Mesothelial cell of epicardium (in vitro differentiated cells): ENCODE data around the gene MTCL1. TPM values are rescaled to one million over a fixed set of nuclear protein-coding genes. Genes with fewer than 3 reads are reported as not detected.
A peak's percentile ranks its signal among the peaks of the same experiment; 100 is the strongest.

Experiments used
- DNase-seq, 2 experiments: peaks; one replicate each; pipeline ENCODE4 v3.0.0; 2021; ENCODE audit warnings: low spot score in 2 of 2; ENCODE audit not compliant: unreplicated experiment in 2 of 2
- H3K27ac Mint-ChIP-seq: 2 replicates; pipeline ENCODE4 v1.8.0; 2021; ENCODE audit warnings: mixed read lengths
- H3K27me3 Mint-ChIP-seq: 2 replicates; pipeline ENCODE4 v1.8.0; 2021; ENCODE audit warnings: low read depth, mixed read lengths
- H3K36me3 Mint-ChIP-seq: 2 replicates; pipeline ENCODE4 v1.8.0; 2021; ENCODE audit warnings: mixed read lengths
- H3K4me1 Mint-ChIP-seq: 2 replicates; pipeline ENCODE4 v1.8.0; 2021; ENCODE audit warnings: mixed read lengths
- H3K4me3 Mint-ChIP-seq: 2 replicates; pipeline ENCODE4 v1.8.0; 2021; ENCODE audit warnings: mild to moderate bottlenecking, moderate library complexity, mixed read lengths
- H3K9me3 Mint-ChIP-seq: 2 replicates; pipeline ENCODE4 v1.8.0; 2021; ENCODE audit warnings: mixed read lengths
- total RNA-seq: library from RNA; stranded (reverse); gene quantifications from 3 replicates; pipeline ENCODE4 v1.2.1, GENCODE V29; 2021
- TF ChIP-seq, protein P1 (sequence below): fragments of 200-600 bp; sonication (generic); IDR thresholded peaks from one replicate; pipeline ENCODE4 v1.5.0; 2021; ENCODE audit warnings: antibody characterized with exemption; ENCODE audit not compliant: unreplicated experiment

MTCL1 gene
- total RNA-seq, 1 donor from 2014 or later = 24.7 TPM

DNA sequence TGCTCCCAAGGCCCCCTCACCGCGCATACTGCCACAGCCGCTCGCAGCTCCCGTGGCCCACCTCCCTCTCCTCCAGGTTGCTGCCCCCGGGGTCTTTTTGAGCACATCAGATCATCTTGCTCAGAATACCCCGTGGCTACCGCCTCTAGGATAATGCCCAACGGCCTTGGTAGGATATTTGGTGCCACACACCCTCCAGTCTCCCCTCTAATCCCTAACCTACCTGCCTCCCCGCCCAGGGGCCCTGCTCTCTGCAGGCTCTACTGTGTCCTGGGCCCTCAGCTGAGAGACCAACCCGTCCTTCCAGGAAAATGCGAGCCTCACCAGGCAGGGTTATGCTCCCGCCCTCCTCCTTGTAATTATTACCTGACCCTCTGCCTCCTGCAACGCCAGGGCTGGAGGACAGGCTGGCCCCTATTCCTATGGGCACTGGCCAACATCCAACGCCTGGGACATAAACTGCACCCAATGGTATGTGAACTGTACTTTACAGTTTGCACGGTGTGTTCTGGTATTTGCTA, 1.5 kb upstream of the MTCL1 start:
- Mint-ChIP-seq H3K27me3 (peaks cover 39% of the 10 kb centered on the region), H3K4me1 (peaks cover 22% of the 10 kb centered on the region), H3K9me3 (no peaks in the 10 kb centered on the region), H3K36me3 (no peaks in the 10 kb centered on the region), H3K27ac (no peak overlapping the region), H3K4me3 (peak overlapping the region; percentile 85)
- TF ChIP-seq, protein P1, sequence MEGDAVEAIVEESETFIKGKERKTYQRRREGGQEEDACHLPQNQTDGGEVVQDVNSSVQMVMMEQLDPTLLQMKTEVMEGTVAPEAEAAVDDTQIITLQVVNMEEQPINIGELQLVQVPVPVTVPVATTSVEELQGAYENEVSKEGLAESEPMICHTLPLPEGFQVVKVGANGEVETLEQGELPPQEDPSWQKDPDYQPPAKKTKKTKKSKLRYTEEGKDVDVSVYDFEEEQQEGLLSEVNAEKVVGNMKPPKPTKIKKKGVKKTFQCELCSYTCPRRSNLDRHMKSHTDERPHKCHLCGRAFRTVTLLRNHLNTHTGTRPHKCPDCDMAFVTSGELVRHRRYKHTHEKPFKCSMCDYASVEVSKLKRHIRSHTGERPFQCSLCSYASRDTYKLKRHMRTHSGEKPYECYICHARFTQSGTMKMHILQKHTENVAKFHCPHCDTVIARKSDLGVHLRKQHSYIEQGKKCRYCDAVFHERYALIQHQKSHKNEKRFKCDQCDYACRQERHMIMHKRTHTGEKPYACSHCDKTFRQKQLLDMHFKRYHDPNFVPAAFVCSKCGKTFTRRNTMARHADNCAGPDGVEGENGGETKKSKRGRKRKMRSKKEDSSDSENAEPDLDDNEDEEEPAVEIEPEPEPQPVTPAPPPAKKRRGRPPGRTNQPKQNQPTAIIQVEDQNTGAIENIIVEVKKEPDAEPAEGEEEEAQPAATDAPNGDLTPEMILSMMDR = no peak
- no peak for DNase-seq

GRCh38 chr18:8704361-8705237, 757 bp upstream of the MTCL1 start:
- H3K4me3 Mint-ChIP-seq = peak overlapping the region; percentile 85
- DNase-seq = peak; percentile 87 to 88
- TF ChIP-seq, protein P1 = no peak
- peaks cover 25% of the 10 kb centered on the region for H3K4me1 Mint-ChIP-seq
- no peaks in the 10 kb centered on the region for H3K9me3 Mint-ChIP-seq
- peak overlapping the region; percentile 64 for H3K27ac Mint-ChIP-seq
- H3K36me3 Mint-ChIP-seq = no peaks in the 10 kb centered on the region
- H3K27me3 Mint-ChIP-seq = peaks cover 37% of the 10 kb centered on the region

DNA sequence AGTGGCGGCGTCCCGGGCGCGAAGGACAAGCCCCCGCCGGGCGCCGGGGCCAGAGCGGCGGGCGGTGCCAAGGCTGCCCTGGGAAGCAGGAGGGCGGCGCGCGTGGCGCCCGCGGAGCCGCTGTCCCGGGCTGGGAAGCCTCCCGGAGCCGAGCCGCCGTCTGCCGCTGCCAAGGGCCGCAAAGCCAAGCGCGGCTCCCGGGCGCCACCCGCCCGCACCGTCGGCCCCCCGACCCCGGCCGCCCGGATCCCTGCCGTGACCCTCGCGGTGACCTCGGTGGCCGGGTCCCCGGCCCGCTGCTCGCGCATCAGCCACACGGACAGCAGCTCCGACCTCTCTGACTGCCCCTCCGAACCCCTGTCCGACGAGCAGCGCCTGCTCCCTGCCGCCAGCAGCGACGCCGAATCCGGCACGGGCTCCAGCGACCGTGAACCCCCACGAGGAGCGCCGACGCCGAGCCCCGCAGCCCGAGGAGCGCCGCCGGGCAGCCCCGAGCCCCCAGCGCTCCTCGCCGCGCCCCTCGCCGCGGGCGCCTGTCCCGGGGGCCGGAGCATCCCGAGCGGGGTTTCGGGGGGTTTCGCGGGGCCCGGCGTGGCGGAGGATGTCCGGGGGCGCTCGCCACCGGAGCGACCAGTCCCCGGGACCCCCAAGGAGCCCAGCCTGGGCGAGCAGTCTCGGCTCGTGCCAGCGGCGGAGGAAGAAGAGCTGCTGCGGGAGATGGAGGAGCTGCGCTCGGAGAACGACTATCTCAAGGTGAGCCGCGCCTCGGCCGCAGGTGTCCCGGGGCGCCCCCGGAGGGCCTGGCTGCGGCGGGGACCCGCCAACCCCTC, 820 bp downstream of the MTCL1 start:
- peak in 1 of 2 experiments; percentile 51 for DNase-seq

GRCh38 chr18:8706791-8707555, 1.6 kb downstream of the MTCL1 start:
- peak overlapping the region; percentile 90 for H3K27ac Mint-ChIP-seq

More for the DNA sequence above, 820 bp downstream of the MTCL1 start:
- TF ChIP-seq, protein P1 = no peak
- peaks cover 25% of the 10 kb centered on the region for H3K4me1 Mint-ChIP-seq
- peak overlapping the region; percentile 94 for H3K4me3 Mint-ChIP-seq
- no peaks in the 10 kb centered on the region for H3K9me3 Mint-ChIP-seq
- H3K27me3 Mint-ChIP-seq = peaks cover 33% of the 10 kb centered on the region
- no peak overlapping the region for H3K27ac Mint-ChIP-seq
- H3K36me3 Mint-ChIP-seq = peaks cover 2% of the 10 kb centered on the region

More at GRCh38 chr18:8706791-8707555, 1.6 kb downstream of the MTCL1 start:
- peaks cover 29% of the 10 kb centered on the region for H3K27me3 Mint-ChIP-seq
- H3K4me3 Mint-ChIP-seq = peak overlapping the region; percentile 94
- no peaks in the 10 kb centered on the region for H3K9me3 Mint-ChIP-seq
- H3K36me3 Mint-ChIP-seq = peaks cover 3% of the 10 kb centered on the region
- peaks cover 18% of the 10 kb centered on the region for H3K4me1 Mint-ChIP-seq
- peak in 1 of 2 experiments; percentile 54 for DNase-seq
- TF ChIP-seq, protein P1 = peak; percentile 10
